Measurements from ENCODE around the gene XPR1. TPM values are rescaled to one million over a fixed set of nuclear protein-coding genes. Genes with fewer than 3 reads are reported as not detected.

Gene XPR1
- total and polyA plus RNA-seq, 2 of the 8 experiments (the other 6 are each of a cell fraction or from before 2014, with no cell fraction given) = 28.6 to 43.9 TPM

GRCh38 chr1:180912801-180913565 is 281.2 kb downstream of the XPR1 start, which contains the start of gene KIAA1614:
TSS of gene KIAA1614 (plus strand) at chr1:180912897. CDS start at chr1:180913244, 347 bp downstream.
- H3K27ac ChIP-seq (ENCODE audit: low read depth, low read length) = peak within 1 kb of the TSS; percentile 54
- peak within 1 kb of the TSS; percentile 34; the same call in 1 of the 2 replicates for H2BK12ac ChIP-seq (ENCODE audit: low read depth, low read length)
- H3K23ac ChIP-seq (ENCODE audit: insufficient read length) = no peak within 1 kb of the TSS
- no peaks in the 10 kb centered on the region for H3K79me1 ChIP-seq (ENCODE audit: low read depth, low read length)
- peaks cover 14% of the 10 kb centered on the region; the same call in 1 of the 2 replicates for H3K23me2 ChIP-seq (ENCODE audit: low read depth, low read length)
- H3K14ac ChIP-seq (ENCODE audit: insufficient read length) = no peak within 1 kb of the TSS
- no peak for FAIRE-seq
- no peak within 1 kb of the TSS for H3K4ac ChIP-seq (replicated peaks; ENCODE audit: insufficient read length, low read depth, low read length)
- peaks cover 0 to 8% (median 3%) of the 10 kb centered on the region in 4 experiments; a peak in 6 of 7 replicates for H3K4me1 ChIP-seq (replicated peaks in 1 of 4; ENCODE audit: control insufficient read depth in 3 of 4, insufficient read depth in 4 of 4, low read length in 3 of 4)
- peak within 1 kb of the TSS; percentile 93 for H4K8ac ChIP-seq (ENCODE audit: extremely low read depth, insufficient read depth, low read length)
- H3K4me2 ChIP-seq (ENCODE audit: insufficient read depth in 1 of 2, low read depth in 2 of 2, low read length in 2 of 2) = peak within 1 kb of the TSS; percentile 85 to 88
- peak within 1 kb of the TSS; percentile 25 to 82 (median 62); a peak in 6 of 7 replicates for H3K9ac ChIP-seq (replicated peaks in 1 of 4; ENCODE audit: extremely low read depth in 1 of 4, low read depth in 3 of 4, low read length in 3 of 4)
- H3K36me3 ChIP-seq (ENCODE audit: control insufficient read depth in 2 of 4, insufficient read depth in 4 of 4, low read length in 3 of 4) = no peaks in the 10 kb centered on the region
- H3K9me3 ChIP-seq (ENCODE audit: insufficient read depth in 2 of 2, low read depth in 1 of 2, low read length in 1 of 2) = no peaks in the 10 kb centered on the region
- WGBS, 2 experiments (ENCODE audit: extremely low coverage in 1 of 2, insufficient coverage in 1 of 2, insufficient read length in 1 of 2, insufficient replicate concordance in 2 of 2, low coverage in 1 of 2, low lambda C conversion rate in 2 of 2, missing lambda C conversion rate in 1 of 2) = 6% methylated on average over 30 of the region's 76 CpGs; no CpG with 5 or more reads in 1 of the 2 experiments
- no peak within 1 kb of the TSS for H2BK20ac ChIP-seq (ENCODE audit: low read length)
- H2BK5ac ChIP-seq (ENCODE audit: low read depth, low read length) = peak within 1 kb of the TSS; percentile 45; the same call in 1 of the 2 replicates
- H3K27me3 ChIP-seq (replicated peaks in 1 of 4; ENCODE audit: control insufficient read depth in 3 of 4, extremely low read depth in 1 of 4, insufficient read depth in 3 of 4, low read length in 3 of 4) = peaks cover 0 to 3% (median under 1%) of the 10 kb centered on the region in 4 experiments; a peak in 5 of 7 replicates
- H2AFZ ChIP-seq (ENCODE audit: low read length) = peak within 1 kb of the TSS; percentile 78
- no peak within 1 kb of the TSS for H2AK5ac ChIP-seq (ENCODE audit: low read depth, low read length)
- no peak within 1 kb of the TSS for H2BK15ac ChIP-seq (ENCODE audit: low read length)
- no peaks in the 10 kb centered on the region for H4K20me1 ChIP-seq (replicated peaks in 1 of 2; ENCODE audit: control insufficient read depth in 1 of 2, insufficient read depth in 2 of 2, low read length in 2 of 2)
- TF ChIP-seq RBBP5 (IDR thresholded peaks at IDR 0.05; ENCODE audit: borderline replicate concordance, low read depth, low read length) (0 out of 2 replicates have a peak, but pooled peaks have one; percentile 32), TAF7 (optimal IDR thresholded peaks at IDR 0.05; ENCODE audit: borderline replicate concordance, low read depth, low read length) (peak; percentile 9), HDAC6 (IDR thresholded peaks at IDR 0.05; ENCODE audit: low read depth, low read length) (no peak), SAP30 (IDR thresholded peaks at IDR 0.05; ENCODE audit: insufficient read depth, insufficient replicate concordance, low read length) (no peak), SUZ12 (IDR thresholded peaks at IDR 0.05; ENCODE audit: low read length) (peak; percentile 61), CEBPB (IDR thresholded peaks at IDR 0.05; ENCODE audit: low read depth, low read length) (no peak), NANOG (IDR thresholded peaks at IDR 0.05; ENCODE audit: insufficient read depth, low read depth, low read length, poor library complexity, severe bottlenecking) (no peak), KDM4A (IDR thresholded peaks at IDR 0.05; ENCODE audit: low read depth, low read length, severe bottlenecking) (peak; percentile 86), ASH2L (IDR thresholded peaks at IDR 0.05; ENCODE audit: low read length) (peak; percentile 32), POLR2A (IDR thresholded peaks at IDR 0.05; ENCODE audit: control extremely low read depth in 1 of 2, low read depth in 2 of 2, low read length in 2 of 2) (no peak; a peak in 1 of 3 replicates)
- no peak within 1 kb of the TSS for H3K56ac ChIP-seq (replicated peaks; ENCODE audit: insufficient read length, low read depth, low read length)
- ChIA-PET CTCF (ENCODE audit: partially characterized antibody) (interaction anchor here (0.8 to 2.9 kb wide), 8 partner anchors 8 to 381 kb away, joined by 3 to 12 read pairs (median 6); no protein-coding TSS in a partner anchor), POLR2A (ENCODE audit: partially characterized antibody) (interaction anchor here (0.8 to 4.6 kb wide), 10 partner anchors 10 to 410 kb away, joined by 3 to 50 read pairs (median 8); partner anchors contain the start of genes ACBD6 and IER5)
- H4K91ac ChIP-seq (replicated peaks; ENCODE audit: insufficient read length, low read length) = peak within 1 kb of the TSS; percentile 94
- peak within 1 kb of the TSS; percentile 89 for H3K18ac ChIP-seq (ENCODE audit: extremely low read depth, low read length)
- peak within 1 kb of the TSS; percentile 60 to 80 (median 64) for H3K4me3 ChIP-seq (ENCODE audit: extremely low read depth in 1 of 4, insufficient read depth in 2 of 4, low read depth in 3 of 4, low read length in 4 of 4)
- DNase-seq (ENCODE audit: low read depth in 1 of 2, low spot score in 2 of 2) = peak in 1 of 2 experiments; percentile 79
- H4K5ac ChIP-seq (ENCODE audit: insufficient read length, low read depth, low read length) = peak within 1 kb of the TSS; percentile 45
- H2BK120ac ChIP-seq (replicated peaks; ENCODE audit: low read depth, low read length) = peak within 1 kb of the TSS; percentile 51
- no peaks in the 10 kb centered on the region for H3K79me2 ChIP-seq (ENCODE audit: control insufficient read depth in 1 of 2, insufficient read depth in 2 of 2, low read length in 2 of 2)

Measured in H1 (cell line).